Measurements from ENCODE around the gene ITGB4. TPM values are rescaled to one million over a fixed set of nuclear protein-coding genes. Genes with fewer than 3 reads are reported as not detected.

Gene ITGB4
- total RNA-seq, 4 donors from 2014 or later: 211 to 335 (median 233) TPM

GRCh38 chr17:75791254-75791653, 70.0 kb downstream of the ITGB4 start:
- 86% methylated on average over 6 of the region's 6 CpGs for WGBS, 2 donors
- Histone ChIP-seq H3K27ac (no peak overlapping the region), H3K27me3 (no peaks in the 10 kb centered on the region), H3K9me3 (no peaks in the 10 kb centered on the region), H3K36me3 (peaks cover 0 to 20% (median 0%) of the 10 kb centered on the region in 3 donors), H3K4me1 (peaks cover 0 to 58% (median 21%) of the 10 kb centered on the region in 4 donors), H3K4me3 (no peak overlapping the region)
- TF ChIP-seq POLR2A (IDR thresholded peaks at IDR 0.05): no peak
- TF ChIP-seq EP300 (IDR thresholded peaks at IDR 0.05): no peak
- TF ChIP-seq, protein P1, sequence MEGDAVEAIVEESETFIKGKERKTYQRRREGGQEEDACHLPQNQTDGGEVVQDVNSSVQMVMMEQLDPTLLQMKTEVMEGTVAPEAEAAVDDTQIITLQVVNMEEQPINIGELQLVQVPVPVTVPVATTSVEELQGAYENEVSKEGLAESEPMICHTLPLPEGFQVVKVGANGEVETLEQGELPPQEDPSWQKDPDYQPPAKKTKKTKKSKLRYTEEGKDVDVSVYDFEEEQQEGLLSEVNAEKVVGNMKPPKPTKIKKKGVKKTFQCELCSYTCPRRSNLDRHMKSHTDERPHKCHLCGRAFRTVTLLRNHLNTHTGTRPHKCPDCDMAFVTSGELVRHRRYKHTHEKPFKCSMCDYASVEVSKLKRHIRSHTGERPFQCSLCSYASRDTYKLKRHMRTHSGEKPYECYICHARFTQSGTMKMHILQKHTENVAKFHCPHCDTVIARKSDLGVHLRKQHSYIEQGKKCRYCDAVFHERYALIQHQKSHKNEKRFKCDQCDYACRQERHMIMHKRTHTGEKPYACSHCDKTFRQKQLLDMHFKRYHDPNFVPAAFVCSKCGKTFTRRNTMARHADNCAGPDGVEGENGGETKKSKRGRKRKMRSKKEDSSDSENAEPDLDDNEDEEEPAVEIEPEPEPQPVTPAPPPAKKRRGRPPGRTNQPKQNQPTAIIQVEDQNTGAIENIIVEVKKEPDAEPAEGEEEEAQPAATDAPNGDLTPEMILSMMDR (IDR thresholded peaks at IDR 0.05): no peak
- no peak for DNase-seq (ENCODE audit: low spot score in 2 of 2)

DNA sequence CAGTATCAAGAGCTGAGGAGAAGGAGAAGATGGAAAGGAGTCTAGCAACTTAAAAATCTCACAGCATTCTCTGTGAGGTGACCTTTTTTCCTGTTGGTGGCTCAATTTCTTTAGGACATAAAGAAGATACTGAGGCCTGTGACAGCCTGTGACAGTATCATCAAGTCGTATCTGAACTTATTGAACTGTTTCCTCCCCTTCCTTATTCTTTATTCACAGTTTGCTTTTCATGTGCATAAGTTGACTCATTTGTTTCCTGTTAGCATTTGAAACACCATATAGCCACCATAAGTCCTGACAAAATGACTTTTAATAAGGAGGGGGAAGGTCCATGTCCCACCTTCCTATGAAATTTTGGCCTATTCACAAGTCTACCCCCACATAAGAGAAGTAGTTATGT, 72.2 kb downstream of the ITGB4 start:
- Histone ChIP-seq H3K9me3 (no peaks in the 10 kb centered on the region), H3K4me3 (no peak overlapping the region), H3K36me3 (peaks cover 0 to 31% (median 4%) of the 10 kb centered on the region in 3 donors), H3K27me3 (no peaks in the 10 kb centered on the region), H3K4me1 (peaks cover 0 to 36% (median 4%) of the 10 kb centered on the region in 4 donors), H3K27ac (no peak overlapping the region)
- 51 to 56% methylated on average over 1 of the region's 1 CpG for WGBS, 2 donors
- TF ChIP-seq EP300 (IDR thresholded peaks at IDR 0.05) (no peak), POLR2A (IDR thresholded peaks at IDR 0.05) (no peak)
- TF ChIP-seq, protein P1 (IDR thresholded peaks at IDR 0.05): no peak
- no peak for DNase-seq (ENCODE audit: low spot score in 2 of 2)

GRCh38 chr17:75795820-75796607, 74.8 kb downstream of the ITGB4 start:
- no peaks in the 10 kb centered on the region for H3K27me3 ChIP-seq
- 85 to 88% methylated on average over 8 of the region's 8 CpGs for WGBS, 2 donors
- DNase-seq (ENCODE audit: low spot score in 2 of 2): no peak
- H3K27ac ChIP-seq: no peak overlapping the region
- H3K9me3 ChIP-seq: no peaks in the 10 kb centered on the region
- peaks cover 0 to 55% (median 17%) of the 10 kb centered on the region in 3 donors for H3K36me3 ChIP-seq
- H3K4me3 ChIP-seq: no peak overlapping the region
- H3K4me1 ChIP-seq: peaks cover 0 to 15% (median 0%) of the 10 kb centered on the region in 4 donors
- TF ChIP-seq, protein P1 (IDR thresholded peaks at IDR 0.05): no peak

- no peak overlapping the region for H3K4me3 ChIP-seq
- TF ChIP-seq POLR2A (IDR thresholded peaks at IDR 0.05) (no peak), EP300 (IDR thresholded peaks at IDR 0.05) (no peak)
- TF ChIP-seq, protein P1 (IDR thresholded peaks at IDR 0.05): no peak
- no peak overlapping the region for H3K27ac ChIP-seq
- peaks cover 0 to 38% (median 17%) of the 10 kb centered on the region in 3 donors for H3K36me3 ChIP-seq
- DNase-seq (ENCODE audit: low spot score in 2 of 2): no peak
- H3K4me1 ChIP-seq: no peaks in the 10 kb centered on the region
- no peaks in the 10 kb centered on the region for H3K9me3 ChIP-seq
- WGBS, 2 donors: 83% methylated on average over 4 of the region's 4 CpGs
- no peaks in the 10 kb centered on the region for H3K27me3 ChIP-seq
Observed at GRCh38 chr17:75799402-75799801, 78.1 kb downstream of the ITGB4 start.

DNA sequence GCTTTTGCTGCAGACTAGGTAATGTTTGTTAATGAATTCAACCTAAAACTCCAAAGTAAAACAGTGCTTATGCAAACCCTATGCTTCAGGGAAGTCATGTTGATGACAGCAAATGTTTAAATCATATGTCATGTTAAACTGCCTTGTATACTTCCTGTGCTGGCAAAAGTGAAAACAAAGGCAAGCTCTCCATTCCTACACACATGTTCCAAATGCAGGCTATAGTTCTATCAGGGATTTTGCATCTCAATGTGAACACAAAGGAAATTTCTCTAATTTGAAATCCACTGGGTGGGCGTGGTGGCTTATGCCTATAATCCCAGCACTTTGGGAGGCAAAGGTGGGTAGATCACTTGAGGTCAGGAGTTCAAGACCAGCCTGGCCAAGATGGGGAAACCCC, 82.6 kb downstream of the ITGB4 start:
- Histone ChIP-seq H3K4me1 (peaks cover 0 to 22% (median 2%) of the 10 kb centered on the region in 4 donors), H3K36me3 (peaks cover 0 to 23% (median 10%) of the 10 kb centered on the region in 3 donors), H3K27me3 (no peaks in the 10 kb centered on the region), H3K27ac (no peak overlapping the region), H3K4me3 (no peak overlapping the region), H3K9me3 (no peaks in the 10 kb centered on the region)
- TF ChIP-seq, protein P1 (IDR thresholded peaks at IDR 0.05): no peak
- TF ChIP-seq POLR2A (IDR thresholded peaks at IDR 0.05) (no peak), EP300 (IDR thresholded peaks at IDR 0.05) (no peak)
- DNase-seq (ENCODE audit: low spot score in 2 of 2): no peak
- 85 to 100% methylated on average over 1 of the region's 1 CpG for WGBS, 2 donors

Measured in tibial nerve (tissue), 4 donors.